Ascending aorta (tissue), 2 donors: ENCODE results near the gene ZNF385C. TPM values are rescaled to one million over a fixed set of nuclear protein-coding genes. Genes with fewer than 3 reads are reported as not detected.

ENCODE experiments used
- DNase-seq, 2 donors: peaks; one replicate each; pipeline ENCODE4 v3.0.0-alpha.2; 2019; ENCODE audit warnings: low spot score in 2 of 2
- H3K27ac ChIP-seq, 2 donors: fragments of 200-600 bp; sonication (generic); one replicate each; pipeline ENCODE4 v1.5.1; 2016 to 2017; ENCODE audit warnings: mild to moderate bottlenecking in 1 of 2
- H3K27me3 ChIP-seq: fragments of 200-600 bp; sonication (generic); one replicate; pipeline ENCODE4 v1.5.1; 2017
- H3K36me3 ChIP-seq, 2 donors: fragments of 200-600 bp; sonication (generic); one replicate each; pipeline ENCODE4 v1.5.1; 2016
- H3K4me1 ChIP-seq, 2 donors: fragments of 200-600 bp; sonication (generic); one replicate each; pipeline ENCODE4 v1.5.1; 2016 to 2017; ENCODE audit warnings: mild to moderate bottlenecking in 1 of 2
- H3K4me3 ChIP-seq, 2 donors: fragments of 200-600 bp; sonication (generic); one replicate each; pipeline ENCODE4 v1.5.1; 2016 to 2017; ENCODE audit warnings: mild to moderate bottlenecking in 1 of 2
- H3K9me3 ChIP-seq, 2 donors: fragments of 200-600 bp; sonication (generic); one replicate each; pipeline ENCODE4 v1.5.1; 2016
- intact Hi-C: fragments of 100-400 bp; cut with DNase I; formaldehyde crosslinking; loops from one replicate; pipeline ENCODE4 v1.15.1; 2023
- total RNA-seq: library from RNA; depleted of rRNA; stranded (reverse); fragments of >200 nt; gene quantifications from one replicate; pipeline ENCODE4 v1.1.0, GENCODE V29; 2016
- TF ChIP-seq, protein P1 (sequence below), 3 experiments: fragments of 200-600 bp in 2 of 3; fragments of 450-650 bp in 1 of 3; sonication (generic) in 2 of 3; IDR thresholded peaks; one replicate each; pipeline ENCODE4 v1.5.1; 2016 to 2019; ENCODE audit warnings: antibody characterized with exemption in 3 of 3, mild to moderate bottlenecking in 1 of 3, moderate library complexity in 1 of 3

Gene ZNF385C
- total RNA-seq, 1 donor from 2014 or later = not detected

DNA sequence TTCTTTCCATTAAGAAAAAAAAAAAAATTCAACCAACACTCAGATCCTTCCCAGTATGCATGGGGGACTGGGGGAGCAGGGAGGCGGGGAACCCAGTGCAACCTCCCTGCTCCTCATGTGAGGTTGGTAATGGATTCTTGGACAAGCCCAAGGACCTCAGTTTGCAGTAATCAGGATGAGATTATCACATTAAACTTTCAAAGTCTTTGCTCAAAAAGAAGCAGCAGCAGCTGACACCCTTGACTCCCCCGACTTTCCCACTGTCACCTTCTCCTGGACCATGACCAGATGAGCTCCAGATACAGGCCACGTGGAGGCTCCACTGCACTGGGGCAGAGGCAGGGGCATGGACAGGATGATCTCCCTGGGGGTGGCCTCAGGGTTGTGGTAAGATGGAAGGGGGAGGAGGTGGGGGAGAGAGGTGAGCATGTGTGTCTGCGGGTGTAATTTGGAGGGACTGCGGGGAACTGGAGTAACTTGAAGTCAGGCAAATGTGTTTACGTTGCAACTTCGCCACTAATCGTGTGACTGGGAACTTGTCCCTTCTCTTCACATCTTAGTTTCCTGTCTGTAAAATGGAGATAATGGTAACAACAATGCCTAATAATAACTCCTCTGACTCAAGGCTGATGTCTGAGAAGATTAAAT, 19.8 kb downstream of the ZNF385C start:
- Histone ChIP-seq H3K4me3 (no peak overlapping the region), H3K4me1 (no peaks in the 10 kb centered on the region), H3K9me3 (no peaks in the 10 kb centered on the region), H3K36me3 (no peaks in the 10 kb centered on the region), H3K27me3 (no peaks in the 10 kb centered on the region), H3K27ac (no peak overlapping the region)
- intact Hi-C loops = no loop called here
- no peak for DNase-seq
- TF ChIP-seq, protein P1, sequence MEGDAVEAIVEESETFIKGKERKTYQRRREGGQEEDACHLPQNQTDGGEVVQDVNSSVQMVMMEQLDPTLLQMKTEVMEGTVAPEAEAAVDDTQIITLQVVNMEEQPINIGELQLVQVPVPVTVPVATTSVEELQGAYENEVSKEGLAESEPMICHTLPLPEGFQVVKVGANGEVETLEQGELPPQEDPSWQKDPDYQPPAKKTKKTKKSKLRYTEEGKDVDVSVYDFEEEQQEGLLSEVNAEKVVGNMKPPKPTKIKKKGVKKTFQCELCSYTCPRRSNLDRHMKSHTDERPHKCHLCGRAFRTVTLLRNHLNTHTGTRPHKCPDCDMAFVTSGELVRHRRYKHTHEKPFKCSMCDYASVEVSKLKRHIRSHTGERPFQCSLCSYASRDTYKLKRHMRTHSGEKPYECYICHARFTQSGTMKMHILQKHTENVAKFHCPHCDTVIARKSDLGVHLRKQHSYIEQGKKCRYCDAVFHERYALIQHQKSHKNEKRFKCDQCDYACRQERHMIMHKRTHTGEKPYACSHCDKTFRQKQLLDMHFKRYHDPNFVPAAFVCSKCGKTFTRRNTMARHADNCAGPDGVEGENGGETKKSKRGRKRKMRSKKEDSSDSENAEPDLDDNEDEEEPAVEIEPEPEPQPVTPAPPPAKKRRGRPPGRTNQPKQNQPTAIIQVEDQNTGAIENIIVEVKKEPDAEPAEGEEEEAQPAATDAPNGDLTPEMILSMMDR (IDR thresholded peaks at IDR 0.05) = no peak

DNA sequence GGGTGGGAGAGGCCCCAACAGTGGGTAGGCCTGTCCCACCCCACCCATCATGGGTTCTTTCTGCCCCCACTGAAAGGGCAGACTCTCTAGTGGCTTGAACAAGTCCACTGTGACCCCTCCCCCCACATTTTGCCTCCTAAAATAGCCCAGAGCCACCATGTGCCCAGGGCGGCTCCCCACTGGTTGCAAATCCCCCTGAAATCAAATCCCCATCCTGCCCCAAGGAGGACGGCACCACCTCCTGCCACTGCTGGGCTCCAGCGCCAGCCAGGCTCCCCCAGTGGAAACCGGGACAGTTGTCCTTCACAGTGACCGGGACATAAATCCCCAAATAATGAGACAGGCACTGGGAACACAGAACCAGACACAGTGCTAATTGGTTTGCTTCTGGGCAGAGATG, 20.5 kb downstream of the ZNF385C start:
- no peak for DNase-seq
- intact Hi-C loops = no loop called here
- TF ChIP-seq, protein P1 (IDR thresholded peaks at IDR 0.05) = no peak
- no peak overlapping the region for H3K27ac ChIP-seq
- no peaks in the 10 kb centered on the region for H3K9me3 ChIP-seq
- H3K4me3 ChIP-seq = no peak overlapping the region
- H3K36me3 ChIP-seq = no peaks in the 10 kb centered on the region
- H3K27me3 ChIP-seq = no peaks in the 10 kb centered on the region
- H3K4me1 ChIP-seq = no peaks in the 10 kb centered on the region

DNA sequence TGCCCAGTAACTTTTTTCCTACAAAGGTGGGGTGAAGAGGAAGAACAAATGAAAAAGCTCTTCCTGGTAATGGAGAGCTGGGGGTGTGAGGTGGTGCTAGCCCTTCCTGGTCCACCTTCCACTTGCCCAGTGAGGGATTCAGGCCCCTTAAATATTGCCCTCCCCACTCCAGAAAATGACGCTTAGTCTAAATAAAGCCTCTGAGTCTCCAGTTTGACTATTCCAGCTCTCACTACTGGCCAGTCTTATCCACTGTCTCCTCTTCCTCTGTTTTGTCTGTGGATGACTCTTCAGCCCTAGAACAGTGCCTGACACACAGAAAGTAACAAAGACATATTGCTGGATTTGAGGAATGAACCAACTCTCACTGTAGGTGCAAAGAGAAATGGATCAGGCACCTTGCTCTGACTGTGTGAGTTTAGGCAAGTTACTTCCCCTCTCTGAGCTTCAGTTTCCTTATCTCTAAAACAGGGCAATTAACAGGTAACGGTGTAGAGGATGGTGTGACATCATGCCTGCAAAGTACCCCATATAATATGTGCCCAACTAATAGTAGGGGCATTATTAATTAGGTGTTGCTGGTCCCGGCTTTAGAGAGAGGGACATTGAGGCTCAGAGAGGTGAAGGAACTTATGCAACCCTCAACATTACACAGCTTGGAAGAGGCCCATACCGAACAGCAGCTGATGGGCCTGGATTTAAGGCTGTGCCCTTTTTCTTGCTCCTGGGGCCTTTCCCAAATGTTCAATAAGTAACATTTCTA, 21.3 kb downstream of the ZNF385C start:
- no peak overlapping the region for H3K4me3 ChIP-seq
- H3K27ac ChIP-seq = no peak overlapping the region
- TF ChIP-seq, protein P1 (IDR thresholded peaks at IDR 0.05) = no peak
- peaks cover 0 to 3% of the 10 kb centered on the region in 2 donors for H3K4me1 ChIP-seq
- no peaks in the 10 kb centered on the region for H3K9me3 ChIP-seq
- no peaks in the 10 kb centered on the region for H3K27me3 ChIP-seq
- intact Hi-C loops = no loop called here
- DNase-seq = no peak
- no peaks in the 10 kb centered on the region for H3K36me3 ChIP-seq

DNA sequence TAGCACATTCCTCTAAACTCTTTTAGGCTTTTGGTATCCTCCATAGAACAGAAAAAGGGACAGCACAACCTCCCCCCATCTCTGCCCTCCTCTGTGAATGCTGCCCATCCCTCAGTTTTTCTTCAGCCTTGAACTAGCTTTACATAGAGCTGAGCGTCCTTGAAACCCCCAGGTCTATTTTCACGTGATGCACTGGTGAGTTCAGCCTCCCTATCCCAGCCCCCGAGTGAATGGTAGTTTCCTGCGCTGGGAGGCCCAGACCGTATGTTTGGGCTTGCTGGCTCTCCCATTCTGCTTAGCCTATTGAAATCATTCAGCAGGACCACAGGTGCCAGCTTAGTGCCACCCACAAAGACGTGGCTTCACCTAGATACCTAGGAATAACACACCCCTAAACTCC, 22.5 kb downstream of the ZNF385C start:
- peaks cover 0 to 3% of the 10 kb centered on the region in 2 donors for H3K4me1 ChIP-seq
- no peak overlapping the region for H3K27ac ChIP-seq
- H3K4me3 ChIP-seq = no peak overlapping the region
- no peaks in the 10 kb centered on the region for H3K27me3 ChIP-seq
- intact Hi-C loops = no loop called here
- DNase-seq = no peak
- no peaks in the 10 kb centered on the region for H3K9me3 ChIP-seq
- H3K36me3 ChIP-seq = no peaks in the 10 kb centered on the region
- TF ChIP-seq, protein P1 (IDR thresholded peaks at IDR 0.05) = no peak

DNA sequence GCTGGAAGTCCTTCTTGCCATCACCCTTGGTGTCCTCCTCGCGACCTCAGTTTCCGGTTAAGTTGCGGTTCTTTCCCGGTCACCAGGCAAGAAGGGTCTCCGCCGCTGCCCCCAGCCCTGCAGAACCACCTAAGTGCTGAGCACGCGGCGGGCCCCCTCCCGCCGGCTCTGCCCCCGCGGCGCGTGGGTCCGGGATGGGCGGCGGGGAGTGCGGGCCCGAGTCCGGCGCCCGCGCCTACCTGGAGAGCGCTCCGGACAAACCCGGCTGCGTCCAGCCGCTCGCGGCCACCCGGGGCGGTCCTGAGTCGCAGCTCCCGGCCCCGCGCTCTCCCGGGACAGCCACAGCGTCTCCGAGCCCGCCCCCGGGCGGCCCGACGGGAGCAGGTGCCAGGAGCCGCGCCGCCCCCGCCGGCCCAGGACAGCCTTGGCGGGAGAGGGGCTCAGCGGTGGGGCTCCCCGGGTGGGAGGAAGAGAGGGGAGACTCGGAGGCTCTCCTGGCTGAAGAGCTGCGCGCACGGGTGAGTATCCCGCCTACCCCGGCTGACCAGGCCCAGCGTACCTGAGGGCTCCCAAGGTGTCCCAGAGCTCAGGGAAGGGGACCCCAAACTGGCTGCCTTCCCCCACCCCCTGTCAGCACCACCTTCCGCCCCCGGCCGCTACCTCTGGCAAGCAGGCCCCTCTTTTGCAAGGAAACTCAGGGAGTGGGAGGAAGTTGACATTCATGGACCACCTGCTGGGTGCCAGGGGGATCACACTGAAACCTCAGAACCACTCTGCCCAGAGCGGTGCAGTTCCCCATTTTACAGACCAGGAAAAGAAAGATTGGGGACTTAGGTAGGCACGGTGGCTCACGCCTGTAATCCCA, 25.7 kb downstream of the ZNF385C start:
- DNase-seq = no peak
- intact Hi-C loops = no loop called here
- peaks cover 0 to 3% of the 10 kb centered on the region in 2 donors for H3K4me1 ChIP-seq
- H3K4me3 ChIP-seq = peak overlapping the region; percentile 39 to 45
- no peaks in the 10 kb centered on the region for H3K27me3 ChIP-seq
- H3K36me3 ChIP-seq = no peaks in the 10 kb centered on the region
- H3K9me3 ChIP-seq = no peaks in the 10 kb centered on the region
- H3K27ac ChIP-seq = no peak overlapping the region
- TF ChIP-seq, protein P1 (IDR thresholded peaks at IDR 0.05) = no peak
